SK-N-SH treated with all-trans-retinoic acid at 6 μM for 48 hours (cell line): ENCODE results near the gene RASGEF1C.

Experiments used
- ARNTL ChIP-seq: fragments of 450-650 bp; formaldehyde crosslinking; IDR thresholded peaks from 2 replicates; pipeline ENCODE4 v1.5.0; 2020; ENCODE audit warnings: low read depth, mild to moderate bottlenecking, moderate library complexity, borderline replicate concordance
- BACH2 ChIP-seq: fragments of 250-450 bp; sonication (Bioruptor Pico); IDR thresholded peaks from 2 replicates; pipeline ENCODE4 v1.9.0; 2021; ENCODE audit warnings: mild to moderate bottlenecking, borderline replicate concordance
- CREB5 ChIP-seq: fragments of 250-450 bp; sonication (Bioruptor Pico); IDR thresholded peaks from 2 replicates; pipeline ENCODE4 v1.5.1; 2020; ENCODE audit warnings: low read depth, mild to moderate bottlenecking, moderate library complexity
- ESRRG ChIP-seq: fragments of 250-450 bp; sonication (Bioruptor Pico); IDR thresholded peaks from 2 replicates; pipeline ENCODE4 v1.6.1; 2021; ENCODE audit warnings: mild to moderate bottlenecking
- GLIS3 ChIP-seq: fragments of 250-450 bp; sonication (Bioruptor Pico); IDR thresholded peaks from 2 replicates; pipeline ENCODE4 v1.5.0; 2020; ENCODE audit warnings: mild to moderate bottlenecking, moderate library complexity
- ISL1 ChIP-seq: fragments of 250-450 bp; sonication (Bioruptor Pico); IDR thresholded peaks from 2 replicates; pipeline ENCODE4 v2.1.2; 2022; ENCODE audit warnings: mild to moderate bottlenecking, moderate library complexity
- PATZ1 ChIP-seq: fragments of 250-450 bp; sonication (Bioruptor Pico); IDR thresholded peaks from 2 replicates; pipeline ENCODE4 v1.8.0; 2020; ENCODE audit warnings: mild to moderate bottlenecking, moderate library complexity, borderline replicate concordance
- RARB ChIP-seq: fragments of 250-450 bp; sonication (Bioruptor Pico); IDR thresholded peaks from 2 replicates; pipeline ENCODE4 v1.8.0; 2021; ENCODE audit warnings: mild to moderate bottlenecking, moderate library complexity
- TCF4 ChIP-seq: fragments of 250-450 bp; sonication (Bioruptor Pico); IDR thresholded peaks from 2 replicates; pipeline ENCODE4 v1.8.0; 2021; ENCODE audit warnings: mild to moderate bottlenecking, moderate library complexity, borderline replicate concordance
- ZC3H10 ChIP-seq: fragments of 250-450 bp; sonication (Bioruptor Pico); IDR thresholded peaks from 2 replicates; pipeline ENCODE4 v1.5.1; 2021; ENCODE audit warnings: mild to moderate bottlenecking, moderate library complexity
- ZFP3 ChIP-seq: fragments of 250-450 bp; sonication (Bioruptor Pico); IDR thresholded peaks from 2 replicates; pipeline ENCODE4 v1.5.0; 2020; ENCODE audit warnings: mild to moderate bottlenecking, moderate library complexity
- ZFP30 ChIP-seq: fragments of 450-650 bp; formaldehyde crosslinking; IDR thresholded peaks from 2 replicates; pipeline ENCODE4 v1.5.0; 2022; ENCODE audit warnings: mild to moderate bottlenecking, moderate library complexity
- ZNF70 ChIP-seq: fragments of 450-650 bp; formaldehyde crosslinking; IDR thresholded peaks from 2 replicates; pipeline ENCODE4 v1.5.0; 2020; ENCODE audit warnings: mild to moderate bottlenecking, moderate library complexity
- TF ChIP-seq, protein P1 (sequence below): fragments of 250-450 bp; sonication (Bioruptor Pico); IDR thresholded peaks from 2 replicates; pipeline ENCODE4 v1.8.0; 2021; ENCODE audit warnings: low read depth, mild to moderate bottlenecking, moderate library complexity, borderline replicate concordance

DNA sequence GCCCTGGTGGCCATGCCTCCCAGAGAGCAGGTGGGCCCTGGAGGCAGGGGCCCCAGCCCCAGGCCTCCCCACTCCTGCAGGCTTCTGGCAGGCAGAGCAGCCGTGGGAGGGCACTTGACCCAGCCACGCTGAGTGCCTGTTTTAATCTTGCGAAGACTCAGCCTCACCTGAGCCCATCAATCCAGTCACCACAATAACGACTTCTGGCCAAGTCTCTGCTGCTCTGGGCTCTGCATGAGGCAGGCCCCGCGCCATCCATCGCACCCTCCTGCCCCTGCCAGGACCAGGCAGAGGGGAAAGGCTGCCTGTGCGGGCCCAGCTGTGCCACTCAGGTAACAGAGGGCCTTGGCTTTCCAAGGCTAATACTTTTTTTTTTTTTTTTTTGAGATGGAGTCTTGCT is 32.8 kb downstream of the RASGEF1C start:
- TF ChIP-seq ESRRG (CRISPR knock-in tag): no peak
- TF ChIP-seq ZFP30 (CRISPR knock-in tag): no peak
- no peak for TF ChIP-seq ZNF70 (CRISPR knock-in tag)
- TF ChIP-seq ZFP3 (CRISPR knock-in tag): no peak
- no peak for TF ChIP-seq ARNTL (CRISPR knock-in tag)
- no peak for TF ChIP-seq TCF4 (CRISPR knock-in tag)
- TF ChIP-seq ISL1: no peak
- no peak for TF ChIP-seq GLIS3 (CRISPR knock-in tag)
- no peak for TF ChIP-seq RARB (CRISPR knock-in tag)
- TF ChIP-seq, protein P1, sequence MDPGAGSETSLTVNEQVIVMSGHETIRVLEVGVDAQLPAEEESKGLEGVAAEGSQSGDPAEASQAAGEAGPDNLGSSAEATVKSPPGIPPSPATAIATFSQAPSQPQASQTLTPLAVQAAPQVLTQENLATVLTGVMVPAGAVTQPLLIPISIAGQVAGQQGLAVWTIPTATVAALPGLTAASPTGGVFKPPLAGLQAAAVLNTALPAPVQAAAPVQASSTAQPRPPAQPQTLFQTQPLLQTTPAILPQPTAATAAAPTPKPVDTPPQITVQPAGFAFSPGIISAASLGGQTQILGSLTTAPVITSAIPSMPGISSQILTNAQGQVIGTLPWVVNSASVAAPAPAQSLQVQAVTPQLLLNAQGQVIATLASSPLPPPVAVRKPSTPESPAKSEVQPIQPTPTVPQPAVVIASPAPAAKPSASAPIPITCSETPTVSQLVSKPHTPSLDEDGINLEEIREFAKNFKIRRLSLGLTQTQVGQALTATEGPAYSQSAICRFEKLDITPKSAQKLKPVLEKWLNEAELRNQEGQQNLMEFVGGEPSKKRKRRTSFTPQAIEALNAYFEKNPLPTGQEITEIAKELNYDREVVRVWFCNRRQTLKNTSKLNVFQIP (CRISPR knock-in tag): no peak
- no peak for TF ChIP-seq CREB5 (CRISPR knock-in tag)
- TF ChIP-seq BACH2 (CRISPR knock-in tag): no peak
- TF ChIP-seq PATZ1: no peak
- TF ChIP-seq ZC3H10 (CRISPR knock-in tag): no peak
